GM11168 (cell line): ENCODE results near the gene NDUFB11.

Source experiments
- in situ Hi-C: fragments of 300-500 bp; cut with MboI; formaldehyde crosslinking; loops from one replicate; pipeline ENCODE4 v1.12.0; 2022; ENCODE audit warnings: low sequenced_read_pairs; ENCODE audit not compliant: unreplicated experiment

NDUFB11 gene

DNA sequence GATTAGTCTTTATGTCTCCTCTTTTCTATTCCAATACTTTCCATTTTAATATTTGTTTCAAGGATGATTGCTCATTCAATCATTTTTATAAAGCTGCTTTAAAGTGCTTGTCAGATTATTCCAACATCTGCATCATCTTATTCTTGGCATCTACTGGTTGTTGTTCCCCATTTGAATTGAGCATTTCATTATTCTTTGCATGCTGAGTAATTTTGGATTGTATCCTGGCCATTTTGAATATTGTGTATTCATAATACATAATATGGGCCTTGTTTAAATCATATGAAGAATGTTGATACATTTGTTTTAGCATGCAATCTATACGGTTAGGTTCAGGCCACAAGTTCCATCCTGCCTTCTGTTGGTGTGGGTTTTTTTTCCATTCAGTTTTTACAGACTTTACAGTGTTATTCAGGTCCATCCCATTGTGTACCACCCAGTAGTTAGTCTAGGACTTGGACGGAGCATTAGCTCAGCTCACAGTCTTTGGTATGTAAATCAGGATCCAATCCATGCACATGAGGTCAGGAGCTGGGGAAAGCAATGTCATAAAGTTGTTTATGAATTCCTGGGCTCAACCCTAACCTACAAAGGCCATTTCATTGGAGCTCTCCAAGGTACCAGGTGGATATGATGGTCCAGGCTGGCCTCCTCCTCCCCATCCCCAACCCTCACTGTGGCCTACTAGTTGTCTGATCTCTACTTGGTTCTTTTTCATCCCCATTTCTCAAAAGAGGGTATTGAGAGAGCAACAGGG lies 46.0 kb downstream of the NDUFB11 start:
- in situ Hi-C loops, result no loop called here

DNA sequence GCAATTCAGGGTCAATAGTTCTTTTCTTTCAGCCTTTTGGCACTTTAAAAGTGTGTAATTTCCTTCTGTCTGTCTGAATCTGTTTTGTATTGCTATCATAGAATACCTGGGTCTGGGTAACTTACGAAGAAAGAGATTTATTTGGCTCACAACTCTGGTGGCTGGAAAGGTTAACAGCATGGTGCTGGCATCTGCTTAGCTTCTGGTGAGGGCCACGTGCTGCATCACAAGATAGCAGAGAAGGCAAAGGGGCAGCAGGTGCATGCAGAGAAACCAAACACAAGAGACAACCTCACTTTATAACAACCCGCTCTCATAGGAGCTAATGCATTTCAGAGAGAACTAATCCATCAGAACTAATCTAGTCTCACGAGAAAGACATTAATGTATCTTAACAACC lies 47.5 kb downstream of the NDUFB11 start:
- in situ Hi-C loops, result no loop called here

DNA sequence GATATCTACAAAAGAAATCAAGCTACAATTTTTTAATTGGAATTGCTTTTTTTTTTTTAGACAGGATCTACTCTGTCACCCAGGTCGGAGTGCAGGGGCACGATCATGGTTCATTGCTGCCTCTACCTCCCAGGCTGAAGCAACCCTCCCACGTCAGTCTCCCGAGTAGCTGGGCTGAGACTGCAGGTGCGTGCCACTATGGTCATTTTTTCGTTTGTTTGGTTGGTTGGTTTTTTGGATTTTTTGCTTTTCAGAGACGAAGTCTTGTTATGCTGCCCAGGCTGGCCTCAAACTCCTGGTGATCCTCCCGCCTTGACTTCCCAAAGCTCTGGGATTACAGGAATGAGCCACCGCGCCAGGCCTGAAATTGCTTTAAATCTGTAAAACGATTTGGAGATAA lies 50.6 kb downstream of the NDUFB11 start:
- in situ Hi-C loops, result no loop called here

DNA sequence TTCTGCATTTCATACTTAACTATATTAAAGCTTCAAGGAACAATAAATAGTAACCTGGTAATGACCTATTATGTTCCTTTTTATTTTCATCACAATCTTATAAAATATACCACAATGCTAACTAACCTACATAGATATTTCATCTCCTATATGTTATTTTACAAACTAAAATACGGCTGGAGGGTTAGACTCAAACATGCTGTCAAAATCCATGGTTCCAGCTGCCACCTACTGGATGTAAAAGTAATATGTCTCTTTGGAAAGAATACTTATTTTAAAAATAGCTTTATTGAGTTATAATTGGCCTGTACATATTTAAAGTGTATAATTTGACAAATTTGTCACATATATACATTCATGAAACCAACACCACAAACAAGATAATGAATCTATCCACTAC lies 51.3 kb downstream of the NDUFB11 start:
- in situ Hi-C loops, result no loop called here
